HG02870 (cell line): ENCODE measurements around the gene PRPH.

ENCODE experiments used
- ATAC-seq: cut with Tn5 transposase; IDR thresholded peaks from one replicate; pipeline ENCODE4 v1.9.1; 2021; ENCODE audit warnings: mild to moderate bottlenecking, moderate library complexity; ENCODE audit not compliant: unreplicated experiment

Gene PRPH

DNA sequence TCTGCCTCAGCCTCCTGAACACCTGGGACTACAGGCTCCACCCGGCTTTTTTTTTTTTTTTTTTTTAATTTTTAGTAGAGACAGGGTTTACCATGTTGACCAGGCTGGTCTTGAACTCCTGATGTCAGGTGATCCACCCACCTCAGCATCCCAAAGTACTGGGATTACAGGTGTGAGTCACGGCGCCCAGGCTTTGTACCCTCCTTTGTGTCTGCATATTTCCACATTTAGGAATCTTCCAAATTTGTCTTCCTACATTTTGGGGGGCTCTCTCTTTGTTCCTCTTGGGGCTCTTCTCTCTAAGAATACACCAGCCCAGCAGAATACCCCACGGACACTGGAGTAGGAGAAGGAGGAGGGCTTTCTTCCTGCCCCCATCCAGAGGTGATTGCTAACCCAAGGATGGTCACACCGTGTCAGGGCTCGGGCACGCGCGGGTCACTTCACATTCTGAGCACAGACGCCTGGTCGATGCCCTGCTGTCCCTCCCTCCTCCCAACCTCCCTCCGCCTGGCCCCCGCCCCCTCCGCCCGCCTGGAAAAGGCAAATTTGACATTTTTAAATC is 49.6 kb downstream of the PRPH start:
- ATAC-seq, result no peak

DNA sequence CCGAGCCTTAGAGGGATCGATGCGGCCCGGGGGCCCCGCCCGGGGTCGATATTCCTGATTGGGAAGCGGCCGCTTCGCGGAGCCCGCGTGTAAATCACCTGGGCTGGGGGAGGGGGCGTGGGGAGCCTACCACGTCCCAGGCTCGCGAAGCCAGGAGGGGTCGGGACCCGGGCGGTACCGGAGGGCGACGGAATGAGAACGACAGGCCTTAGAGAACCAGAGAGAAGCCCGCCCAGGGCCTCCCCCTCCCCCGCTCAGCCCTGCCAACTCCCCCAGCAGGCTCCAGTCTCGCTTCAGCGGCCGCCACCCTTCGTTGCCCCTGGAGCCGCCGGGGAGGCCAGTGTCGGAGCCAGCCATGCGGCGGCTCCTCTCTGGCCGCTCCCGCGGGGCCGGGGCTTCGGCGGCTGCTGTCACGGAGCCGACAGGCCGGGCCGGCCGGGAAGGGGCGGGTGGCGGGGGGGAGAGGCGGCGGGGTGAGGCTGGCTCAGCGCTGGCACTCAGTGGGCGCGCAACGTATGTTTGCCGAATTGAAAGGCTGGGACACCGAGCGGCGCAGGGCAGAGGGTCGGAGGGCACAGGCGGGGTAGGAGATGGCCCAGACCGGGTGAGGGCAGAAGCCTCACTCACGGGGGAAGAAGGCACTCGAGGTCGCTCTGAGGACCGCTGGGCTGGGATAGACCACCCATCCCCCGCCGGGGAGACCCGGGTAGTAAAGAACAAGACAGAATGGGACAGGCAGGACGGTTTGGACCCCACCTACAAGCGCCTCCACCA is 50.3 kb downstream of the PRPH start:
- no peak for ATAC-seq

DNA sequence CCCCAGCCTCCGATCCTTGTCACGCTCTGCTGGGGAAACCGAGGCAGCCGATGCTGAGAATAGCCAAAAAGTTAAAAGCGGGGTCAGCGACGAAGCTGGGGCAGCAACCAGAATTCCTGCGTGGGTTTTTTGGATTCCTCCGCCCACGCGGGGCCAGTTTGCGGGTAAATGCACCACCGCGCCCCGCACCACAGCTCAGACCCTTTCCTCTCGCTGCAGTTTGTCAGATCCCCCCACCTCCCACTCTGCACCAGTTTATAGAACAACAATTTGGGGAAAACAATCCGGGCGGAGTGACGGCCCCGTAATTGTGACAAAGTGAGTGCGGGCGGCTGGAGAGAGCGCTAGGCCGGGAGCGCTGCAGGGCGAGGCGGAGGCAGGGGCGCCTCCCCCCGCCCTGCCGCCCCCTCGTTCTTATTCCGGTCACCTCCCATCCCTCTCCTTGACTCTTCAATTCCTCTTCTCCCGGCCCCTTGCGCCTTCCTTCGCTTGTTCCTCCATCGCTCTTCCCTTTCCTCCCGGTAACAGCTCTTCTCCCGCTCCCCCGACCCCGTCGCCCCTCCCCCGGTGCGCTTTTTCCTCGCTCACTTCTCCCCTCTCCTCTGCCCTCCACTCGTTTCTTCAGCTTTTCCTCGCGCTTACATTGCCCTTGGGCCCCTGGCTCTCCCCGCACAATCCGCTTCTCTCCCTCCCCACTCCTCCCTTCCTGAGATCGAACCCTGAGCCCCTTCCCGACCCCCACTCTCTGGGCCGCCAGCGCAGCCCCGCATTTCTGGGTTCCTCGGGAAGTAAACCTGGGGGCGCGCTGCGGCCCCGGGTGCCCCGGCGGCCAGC is 51.1 kb downstream of the PRPH start:
- no peak for ATAC-seq

DNA sequence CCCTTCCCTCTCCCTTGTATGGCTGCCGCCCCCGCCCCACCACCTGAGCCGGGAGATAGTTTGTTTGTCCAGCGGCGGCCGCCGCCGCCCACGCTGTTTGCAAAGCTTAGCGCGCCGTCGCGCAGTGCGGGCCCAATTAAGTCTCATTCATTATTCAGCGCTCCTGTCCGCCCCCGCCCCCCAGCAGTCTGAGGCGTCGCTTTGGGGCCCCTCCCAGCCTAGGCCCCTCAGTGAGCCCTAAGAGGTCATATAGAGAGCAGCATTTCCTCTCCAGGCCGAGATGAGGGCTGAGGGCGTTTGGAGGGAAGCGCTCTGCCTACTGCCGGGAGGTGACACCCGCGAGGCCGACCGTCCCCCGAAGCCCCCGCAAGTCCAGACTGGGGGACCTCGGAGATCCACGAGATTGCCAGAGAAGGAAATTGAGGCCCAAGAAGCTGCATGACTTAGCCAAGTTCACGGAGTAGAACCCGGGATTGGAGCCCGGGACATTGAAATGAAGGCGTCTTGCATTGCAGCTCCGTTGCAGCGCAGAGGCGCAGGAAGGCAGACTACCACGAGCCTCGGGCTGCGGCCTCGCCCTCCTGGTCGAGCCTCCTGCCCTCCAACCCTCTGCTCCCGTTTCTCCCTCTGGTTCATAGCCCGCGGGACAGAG is 51.8 kb downstream of the PRPH start, which contains the start of gene DNAJC22:
Gene DNAJC22 (plus strand): TSS at position 230 of the 652 bp plus-strand sequence. CDS start 1,985 bp downstream, outside the sequence.
- no peak for ATAC-seq

DNA sequence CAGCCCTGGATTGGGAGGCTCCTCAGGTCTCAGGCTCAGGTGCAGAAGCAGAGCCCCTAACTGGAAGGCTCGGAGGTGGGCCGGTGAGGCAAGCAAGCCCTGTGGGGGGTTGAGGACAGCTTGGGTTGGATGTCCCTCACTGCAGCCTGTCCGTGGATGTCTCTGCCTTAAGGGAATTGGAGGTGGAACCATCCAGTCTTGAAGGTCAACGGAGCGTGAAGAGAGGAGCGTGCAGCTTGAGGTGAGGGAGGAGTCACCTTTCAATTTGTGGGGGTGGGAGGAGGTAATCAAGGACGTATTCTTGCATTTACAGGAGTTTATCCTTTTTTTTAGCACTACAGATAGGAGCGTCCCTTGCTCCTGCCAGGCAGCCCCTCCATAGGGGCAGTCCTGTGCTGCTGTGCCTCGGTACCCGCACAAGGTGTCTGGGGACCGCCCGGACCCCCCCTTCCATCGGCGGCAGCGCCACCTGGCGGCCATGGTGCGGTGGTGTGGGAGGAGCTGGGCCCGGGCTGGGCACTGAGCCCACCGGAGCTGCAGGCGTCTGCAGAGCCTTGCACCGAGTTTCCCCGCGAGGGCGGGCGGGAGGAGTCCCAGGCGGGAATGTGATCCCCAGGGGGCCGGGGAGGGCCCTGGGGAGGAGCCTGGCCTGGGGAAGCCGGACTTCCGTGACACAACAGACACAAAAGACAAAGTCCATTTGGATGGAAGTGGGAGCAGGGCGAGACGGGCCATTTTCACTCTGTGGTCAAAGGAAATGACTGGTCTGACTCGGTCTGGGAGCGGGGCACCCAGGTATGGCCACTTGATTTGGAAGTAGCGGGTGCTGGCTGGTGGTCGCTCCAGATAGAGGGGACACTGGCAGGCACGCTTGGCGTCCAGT is 52.6 kb downstream of the PRPH start:
- ATAC-seq, result no peak
